HG03045 (cell line): ENCODE results near the gene FUT8.

Source experiments
- ATAC-seq: cut with Tn5 transposase; IDR thresholded peaks from one replicate; pipeline ENCODE4 v1.9.1; 2021; ENCODE audit warnings: mild to moderate bottlenecking, moderate library complexity; ENCODE audit not compliant: unreplicated experiment

The FUT8 gene

DNA sequence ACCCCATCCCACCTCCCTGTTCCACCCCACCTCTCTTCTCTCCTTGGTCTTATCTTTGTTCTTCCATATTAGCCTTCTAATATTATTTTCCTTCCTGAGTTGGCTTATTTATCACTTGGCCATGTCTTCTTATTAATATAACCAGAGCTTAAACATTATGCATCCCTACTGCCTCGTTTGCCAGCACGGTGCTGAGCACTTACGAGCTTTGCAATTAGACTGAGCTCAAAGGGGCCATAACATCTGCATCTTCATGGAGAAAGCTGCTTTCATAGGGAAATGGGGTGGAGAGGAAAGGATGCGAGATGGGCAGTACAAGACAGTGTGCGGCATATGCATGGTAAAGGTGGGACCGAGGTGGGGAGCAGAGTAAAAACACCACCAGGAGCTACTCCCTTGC lies 342.8 kb downstream of the FUT8 start:
- ATAC-seq: no peak

- ATAC-seq: no peak
Measured at GRCh38 chr14:65756880-65757279, 344.4 kb downstream of the FUT8 start.

DNA sequence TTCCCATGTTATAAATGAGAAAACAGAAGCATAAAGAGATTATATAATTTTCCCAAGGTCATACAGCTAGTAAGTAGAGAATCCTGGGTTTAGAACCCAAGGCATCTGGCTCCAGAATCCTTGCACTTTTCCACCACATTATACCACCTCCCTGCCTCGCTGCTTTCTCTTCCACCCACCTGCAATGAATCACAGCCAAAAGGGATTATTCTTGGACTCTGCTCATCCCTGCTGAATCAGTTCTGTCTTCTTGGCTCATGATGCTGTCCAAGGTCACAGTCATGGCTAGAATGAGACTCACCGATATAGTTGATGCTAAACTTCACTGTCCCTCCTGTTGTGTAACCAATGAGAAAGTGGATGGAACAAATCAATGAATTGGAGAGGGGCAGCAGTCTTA lies 356.6 kb downstream of the FUT8 start:
- ATAC-seq: no peak

DNA sequence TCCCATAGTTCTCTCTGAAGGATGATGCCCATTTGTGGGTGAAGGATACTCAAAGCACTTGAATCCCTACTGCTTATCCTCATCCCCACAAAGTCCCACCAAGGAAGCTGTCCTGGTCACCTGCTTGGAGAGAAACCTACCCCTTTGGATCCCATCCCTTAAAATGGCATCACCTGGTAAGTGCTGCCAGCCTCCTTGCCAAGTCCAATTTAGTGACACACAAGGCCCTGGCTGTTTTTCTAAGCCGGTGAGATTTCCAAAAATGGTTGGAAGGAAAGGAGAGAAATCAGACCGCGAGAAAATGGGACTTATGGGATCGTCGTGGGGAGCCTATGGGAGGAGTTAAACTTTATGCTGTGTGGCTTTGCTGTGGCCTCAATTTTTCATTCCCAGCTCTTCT lies 358.2 kb downstream of the FUT8 start:
- no peak for ATAC-seq

- ATAC-seq: no peak
Measured at GRCh38 chr14:65771271-65771670, 358.7 kb downstream of the FUT8 start.

GRCh38 chr14:65772466-65772865 lies 359.9 kb downstream of the FUT8 start:
- no peak for ATAC-seq

- no peak for ATAC-seq
Measured at GRCh38 chr14:65772921-65773574, 360.5 kb downstream of the FUT8 start.

- ATAC-seq: no peak
Measured at GRCh38 chr14:65774041-65774440, 361.5 kb downstream of the FUT8 start.

- no peak for ATAC-seq
Measured at GRCh38 chr14:65776193-65776852, 363.8 kb downstream of the FUT8 start.

DNA sequence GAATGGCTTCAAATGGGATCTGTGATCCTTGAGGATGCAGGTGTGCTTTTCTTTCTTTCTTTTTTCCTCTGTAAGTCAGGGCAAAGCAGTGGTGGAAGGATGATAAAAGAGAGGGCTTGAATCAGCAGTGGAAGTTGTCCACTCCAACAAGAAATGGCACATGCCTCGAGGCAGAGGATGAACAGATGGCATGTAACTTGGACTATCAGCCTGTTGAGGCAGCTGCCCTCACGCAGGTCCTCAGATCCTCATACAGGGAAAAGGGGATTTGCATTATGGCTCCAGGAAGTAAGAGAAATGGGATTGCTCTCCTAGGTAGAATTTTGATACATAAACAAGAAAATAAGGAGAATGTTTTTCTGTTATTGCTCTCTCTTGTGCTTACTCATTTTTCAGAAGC lies 368.0 kb downstream of the FUT8 start:
- ATAC-seq: no peak

- no peak for ATAC-seq
Measured at GRCh38 chr14:65783101-65783500, 370.6 kb downstream of the FUT8 start.

GRCh38 chr14:65783576-65783975 lies 371.0 kb downstream of the FUT8 start:
- ATAC-seq: no peak

DNA sequence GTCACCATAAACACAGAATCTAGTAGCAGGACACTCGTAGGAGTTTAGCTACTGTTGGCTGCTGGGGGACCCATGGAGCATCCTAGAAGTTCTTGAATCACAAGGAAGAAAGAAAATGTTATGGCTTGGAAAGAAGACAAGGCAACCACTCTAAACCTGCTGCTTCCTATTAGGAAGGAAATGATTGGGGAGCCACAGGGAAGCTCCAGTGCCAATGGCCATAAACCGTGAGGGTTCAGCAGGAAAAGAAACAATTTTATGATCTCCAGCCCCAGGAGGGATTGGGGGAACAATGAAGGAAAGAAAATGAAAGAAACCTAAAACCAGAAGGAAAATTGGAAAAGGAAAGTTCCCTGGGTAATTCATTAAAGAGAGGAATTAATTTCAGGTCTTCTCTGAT lies 372.0 kb downstream of the FUT8 start:
- ATAC-seq: no peak

DNA sequence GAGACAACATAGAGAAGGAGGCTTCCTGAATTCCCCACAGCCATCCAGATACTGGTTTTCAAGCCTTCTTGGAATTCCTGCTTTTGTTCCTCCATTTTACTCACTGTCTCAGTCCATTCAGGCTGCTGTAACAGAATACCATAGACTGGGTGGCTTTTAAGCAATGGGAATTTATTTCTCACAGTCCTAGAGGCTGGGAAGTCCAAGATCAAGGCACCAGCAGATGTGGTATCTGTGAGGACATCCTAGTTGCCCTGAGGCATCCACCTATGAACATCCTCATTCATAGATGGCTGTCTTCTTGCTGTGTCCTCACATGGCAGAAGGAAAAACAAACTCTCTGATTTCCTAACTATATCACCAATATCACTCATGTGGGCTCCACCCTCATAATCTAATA lies 374.9 kb downstream of the FUT8 start:
- ATAC-seq: no peak

GRCh38 chr14:65788876-65789275 lies 376.3 kb downstream of the FUT8 start:
- no peak for ATAC-seq

DNA sequence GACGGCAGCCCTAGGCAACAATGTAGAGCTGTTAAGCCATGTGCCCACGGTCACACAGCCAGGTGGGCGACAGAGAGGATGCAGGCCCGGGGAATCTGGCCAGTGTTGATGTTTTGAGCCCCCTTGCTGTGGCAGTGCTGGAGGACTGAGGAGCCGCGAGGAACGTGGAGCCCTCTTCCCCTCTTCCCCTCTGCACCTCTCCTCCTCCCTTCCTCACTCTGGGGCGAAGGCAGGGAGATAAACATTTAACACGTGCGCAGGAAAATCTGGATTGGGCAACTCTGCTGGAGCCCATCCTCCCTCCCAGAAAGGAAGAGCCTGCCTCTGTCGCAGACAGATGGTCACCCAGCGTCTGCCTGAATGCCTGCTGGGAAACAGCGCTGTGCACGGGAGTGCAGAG lies 376.8 kb downstream of the FUT8 start:
- ATAC-seq: no peak

DNA sequence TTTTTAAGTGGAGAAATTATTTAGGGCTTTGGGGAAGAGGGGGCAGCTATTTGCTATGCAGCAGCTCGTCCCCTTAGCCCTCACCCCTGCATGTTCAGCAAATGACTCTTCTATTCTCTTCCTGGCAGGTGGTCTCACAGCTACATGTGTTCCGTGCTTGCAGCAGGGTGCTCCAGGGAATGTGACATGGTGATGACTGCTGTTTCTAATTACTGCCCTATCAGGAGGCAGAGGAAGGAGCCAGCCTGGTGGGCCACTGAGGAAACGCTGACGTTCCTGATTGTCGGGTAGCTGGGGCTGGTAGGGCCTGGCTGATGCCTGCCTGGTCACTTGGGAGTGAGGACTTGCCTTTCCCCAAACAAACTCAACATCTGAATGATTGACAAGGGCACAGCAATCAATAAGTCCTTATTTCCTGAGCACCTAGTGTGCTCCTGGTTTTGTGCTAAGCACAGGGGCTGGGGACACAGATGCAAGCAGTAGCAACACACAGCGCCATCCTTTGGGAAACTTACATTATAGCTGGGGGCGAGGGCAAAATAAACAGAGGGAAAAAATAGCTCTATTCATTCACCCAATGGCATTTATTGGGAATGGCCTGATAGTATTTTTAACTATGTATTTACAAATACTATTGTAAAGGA lies 377.8 kb downstream of the FUT8 start:
- ATAC-seq: no peak

GRCh38 chr14:65791191-65791981 lies 378.9 kb downstream of the FUT8 start:
- no peak for ATAC-seq

DNA sequence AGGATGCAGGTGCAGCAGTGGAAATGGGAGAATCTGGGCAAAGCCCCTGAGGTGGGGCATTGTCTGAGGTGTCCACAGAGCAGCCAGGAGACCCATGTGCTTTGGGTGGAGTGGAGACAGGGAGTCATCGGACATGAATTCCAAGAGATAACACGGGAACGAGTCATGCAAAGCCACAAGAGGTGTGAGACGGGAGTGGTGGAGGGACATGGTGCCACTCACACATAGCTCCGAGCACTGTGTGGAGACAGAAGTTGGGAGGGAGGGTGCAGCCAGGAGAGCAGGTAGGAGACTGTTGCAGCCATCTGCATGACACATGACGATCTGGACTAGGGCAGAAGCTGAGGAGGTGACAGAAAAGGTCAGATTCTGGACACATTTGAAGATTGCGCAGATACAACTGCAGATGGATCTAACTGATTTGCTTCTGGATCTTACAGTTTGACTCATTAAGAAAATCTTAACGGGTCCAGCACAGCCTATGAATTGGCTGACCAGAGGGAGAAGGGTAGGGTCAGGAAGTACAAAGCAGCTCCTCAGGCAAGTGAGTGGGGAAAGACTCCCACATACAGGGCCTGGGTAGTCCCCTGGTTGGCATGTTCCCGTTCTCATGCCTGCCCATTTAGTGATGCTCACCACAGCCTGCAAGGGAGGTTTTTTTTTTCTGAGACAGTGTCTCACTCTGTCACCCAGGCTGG lies 379.8 kb downstream of the FUT8 start:
- ATAC-seq: no peak
